NOMO-1 treated with DMSO at 0.1 percent for 48 hours (cell line): Measurements from ENCODE around the gene CCL8.

Experiments used
- DNase-seq: peaks from one replicate; lab custom pipeline; 2025; ENCODE audit not compliant: unreplicated experiment; lab: John Stamatoyannopoulos, UW

CCL8 gene

GRCh38 chr17:34366529-34367107 lies 47.4 kb downstream of the CCL8 start:
- DNase-seq: peak; percentile 15

GRCh38 chr17:34367486-34368195 lies 48.4 kb downstream of the CCL8 start:
- DNase-seq: no peak

- DNase-seq: peak; percentile 70
These were observed 49.1 kb downstream of the CCL8 start for GRCh38 chr17:34368196-34368945.

- peak; percentile 71 for DNase-seq
These were observed 49.8 kb downstream of the CCL8 start for GRCh38 chr17:34368946-34369500.

- no peak for DNase-seq
These were observed 50.3 kb downstream of the CCL8 start for GRCh38 chr17:34369571-34369970.

- no peak for DNase-seq
These were observed 51.3 kb downstream of the CCL8 start for GRCh38 chr17:34370376-34370996.

- peak; percentile 52 for DNase-seq
These were observed 51.8 kb downstream of the CCL8 start for GRCh38 chr17:34370997-34371395.
